GM23338 (cell line): Measurements from ENCODE around the gene CERK. TPM values are rescaled to one million over a fixed set of nuclear protein-coding genes. Genes with fewer than 3 reads are reported as not detected.

ENCODE experiments used
- ATAC-seq: fragments of 200-7000 bp; cut with Tn5 transposase; 3 replicates; pipeline ENCODE4 v1.9.1; 2020
- DNase-seq: peaks from one replicate; pipeline ENCODE4 v3.0.0-alpha.2; 2015; ENCODE audit warnings: low spot score
- H2AFZ ChIP-seq: fragments of 200-600 bp; sonication (generic); 2 replicates; pipeline ENCODE4 v1.8.0; 2016; ENCODE audit warnings: antibody characterized with exemption, mild to moderate bottlenecking, moderate library complexity
- H3F3A ChIP-seq: fragments of 200-600 bp; sonication (generic); replicated peaks from 2 replicates; pipeline ENCODE4 v1.8.0; 2017; ENCODE audit warnings: antibody characterized with exemption, mixed run types, low read depth
- H3K27ac ChIP-seq: fragments of 200-600 bp; sonication (generic); 2 replicates; pipeline ENCODE4 v1.6.1; 2016; ENCODE audit warnings: low read depth
- H3K27me3 ChIP-seq: fragments of 200-600 bp; sonication (generic); 2 replicates; pipeline ENCODE4 v1.8.0; 2016; ENCODE audit warnings: mild to moderate bottlenecking, mixed run types, moderate library complexity; ENCODE audit not compliant: insufficient read depth
- H3K36me3 ChIP-seq: fragments of 200-600 bp; sonication (generic); 2 replicates; pipeline ENCODE4 v1.8.0; 2016; ENCODE audit warnings: mild to moderate bottlenecking; ENCODE audit not compliant: insufficient read depth
- H3K4me1 ChIP-seq: fragments of 200-600 bp; sonication (generic); 2 replicates; pipeline ENCODE4 v1.8.0; 2016; ENCODE audit warnings: mild to moderate bottlenecking, moderate library complexity; ENCODE audit not compliant: insufficient read depth
- H3K4me2 ChIP-seq: fragments of 200-600 bp; sonication (generic); 2 replicates; pipeline ENCODE4 v1.7.1; 2017; ENCODE audit warnings: mixed run types
- H3K4me3 ChIP-seq: fragments of 200-600 bp; sonication (generic); 2 replicates; pipeline ENCODE4 v1.6.1; 2016; ENCODE audit warnings: mixed run types
- H3K79me2 ChIP-seq: fragments of 200-600 bp; sonication (generic); replicated peaks from 2 replicates; pipeline ENCODE4 v1.8.0; 2017; ENCODE audit warnings: mild to moderate bottlenecking; ENCODE audit not compliant: insufficient read depth
- H3K9me2 ChIP-seq: fragments of 200-600 bp; sonication (generic); 2 replicates; pipeline ENCODE4 v1.8.0; 2017; ENCODE audit not compliant: insufficient read depth
- H4K20me1 ChIP-seq: fragments of 200-600 bp; sonication (generic); replicated peaks from 2 replicates; pipeline ENCODE4 v1.8.0; 2017; ENCODE audit warnings: mild to moderate bottlenecking; ENCODE audit not compliant: insufficient read depth
- H3K27ac Mint-ChIP-seq: 2 replicates; pipeline ENCODE4 v1.8.0; 2020; ENCODE audit warnings: inconsistent platforms, mild to moderate bottlenecking, moderate library complexity, mixed read lengths
- H3K27me3 Mint-ChIP-seq: 3 replicates; pipeline ENCODE4 v1.8.0; 2022; ENCODE audit warnings: low read depth, mild to moderate bottlenecking, moderate library complexity, mixed read lengths, inconsistent platforms; ENCODE audit not compliant: insufficient read depth, poor library complexity
- H3K36me3 Mint-ChIP-seq: 3 replicates; pipeline ENCODE4 v1.8.0; 2021; ENCODE audit warnings: low read depth, mild to moderate bottlenecking, inconsistent platforms, moderate library complexity, mixed read lengths
- H3K4me1 Mint-ChIP-seq: 3 replicates; pipeline ENCODE4 v1.8.0; 2020; ENCODE audit warnings: mild to moderate bottlenecking, inconsistent platforms, mixed read lengths
- H3K4me3 Mint-ChIP-seq: 3 replicates; pipeline ENCODE4 v1.8.0; 2021; ENCODE audit warnings: moderate library complexity, mild to moderate bottlenecking, inconsistent platforms, mixed read lengths
- H3K9me3 Mint-ChIP-seq: 3 replicates; pipeline ENCODE4 v1.8.0; 2020; ENCODE audit warnings: moderate library complexity, mild to moderate bottlenecking, inconsistent platforms, mixed read lengths
- CREB1 ChIP-seq: fragments of 250-450 bp; sonication (Bioruptor Pico); IDR thresholded peaks from 2 replicates; pipeline ENCODE4 v1.5.0; 2020; ENCODE audit warnings: low read depth, mild to moderate bottlenecking, moderate library complexity
- EZH2 ChIP-seq: fragments of 200-600 bp; sonication (generic); IDR thresholded peaks from one replicate; pipeline ENCODE4 v1.8.0; 2017; ENCODE audit warnings: antibody characterized with exemption, mild to moderate bottlenecking, low read depth; ENCODE audit not compliant: unreplicated experiment
- EZH2phosphoT487 ChIP-seq: fragments of 200-600 bp; sonication (generic); IDR thresholded peaks from one replicate; pipeline ENCODE4 v1.8.1; 2018; ENCODE audit warnings: antibody characterized with exemption; ENCODE audit not compliant: unreplicated experiment
- JUNB ChIP-seq: IDR thresholded peaks from one replicate; pipeline ENCODE4 v1.6.1; 2016; ENCODE audit warnings: antibody characterized with exemption; ENCODE audit not compliant: unreplicated experiment
- NANOG ChIP-seq: IDR thresholded peaks from 2 replicates; pipeline ENCODE4 v1.6.1; 2016; ENCODE audit warnings: antibody characterized with exemption, borderline replicate concordance
- POLR2AphosphoS5 ChIP-seq: IDR thresholded peaks from 2 replicates; pipeline ENCODE4 v1.6.1; 2016; ENCODE audit warnings: antibody characterized with exemption, low read depth
- ZNF114 ChIP-seq: fragments of 250-450 bp; sonication (Bioruptor Pico); IDR thresholded peaks from 2 replicates; pipeline ENCODE4 v1.5.0; 2020; ENCODE audit warnings: mild to moderate bottlenecking, moderate library complexity
- ZNF331 ChIP-seq: fragments of 250-450 bp; sonication (Bioruptor Pico); IDR thresholded peaks from 2 replicates; pipeline ENCODE4 v1.5.0; 2020; ENCODE audit warnings: low read depth, mild to moderate bottlenecking, moderate library complexity
- polyA plus RNA-seq: library from polyadenylated mRNA; unstranded; fragments of >200 nt; fragmentation: Nextera tagmentation; extraction: Ambion mirVana; gene quantifications from 2 replicates; pipeline ENCODE4 v1.2.1, GENCODE V29; 2016
- total RNA-seq: library from RNA; depleted of rRNA; stranded (reverse); fragments of >200 nt; shearing (Covaris generic); gene quantifications from 2 replicates; pipeline ENCODE4 v1.2.3, GENCODE V29; 2014
- TF ChIP-seq, protein P1 (sequence below): IDR thresholded peaks from 2 replicates; pipeline ENCODE4 v1.6.1; 2016; ENCODE audit warnings: antibody characterized with exemption
- TF ChIP-seq, protein P2 (sequence below): IDR thresholded peaks from one replicate; pipeline ENCODE4 v1.6.1; 2018; ENCODE audit warnings: antibody characterized with exemption; ENCODE audit not compliant: unreplicated experiment
- TF ChIP-seq, protein P3 (sequence below): fragments of 250-450 bp; sonication (Bioruptor Pico); IDR thresholded peaks from 2 replicates; pipeline ENCODE4 v1.5.0; 2020; ENCODE audit warnings: mild to moderate bottlenecking, moderate library complexity
- TF ChIP-seq, protein P4 (sequence below), 2 experiments: fragments of 200-600 bp in 1 of 2; sonication (generic) in 1 of 2; conservative IDR thresholded peaks; 2 replicates each; pipeline versions ENCODE4 v1.5.1 to v1.6.1; 2016 to 2017; ENCODE audit warnings: antibody characterized with exemption in 2 of 2, low read depth in 2 of 2, mild to moderate bottlenecking in 2 of 2, moderate library complexity in 1 of 2

Gene CERK
- total and polyA plus RNA-seq, 2 experiments from 2014 or later: 12.7 to 62.9 TPM

DNA sequence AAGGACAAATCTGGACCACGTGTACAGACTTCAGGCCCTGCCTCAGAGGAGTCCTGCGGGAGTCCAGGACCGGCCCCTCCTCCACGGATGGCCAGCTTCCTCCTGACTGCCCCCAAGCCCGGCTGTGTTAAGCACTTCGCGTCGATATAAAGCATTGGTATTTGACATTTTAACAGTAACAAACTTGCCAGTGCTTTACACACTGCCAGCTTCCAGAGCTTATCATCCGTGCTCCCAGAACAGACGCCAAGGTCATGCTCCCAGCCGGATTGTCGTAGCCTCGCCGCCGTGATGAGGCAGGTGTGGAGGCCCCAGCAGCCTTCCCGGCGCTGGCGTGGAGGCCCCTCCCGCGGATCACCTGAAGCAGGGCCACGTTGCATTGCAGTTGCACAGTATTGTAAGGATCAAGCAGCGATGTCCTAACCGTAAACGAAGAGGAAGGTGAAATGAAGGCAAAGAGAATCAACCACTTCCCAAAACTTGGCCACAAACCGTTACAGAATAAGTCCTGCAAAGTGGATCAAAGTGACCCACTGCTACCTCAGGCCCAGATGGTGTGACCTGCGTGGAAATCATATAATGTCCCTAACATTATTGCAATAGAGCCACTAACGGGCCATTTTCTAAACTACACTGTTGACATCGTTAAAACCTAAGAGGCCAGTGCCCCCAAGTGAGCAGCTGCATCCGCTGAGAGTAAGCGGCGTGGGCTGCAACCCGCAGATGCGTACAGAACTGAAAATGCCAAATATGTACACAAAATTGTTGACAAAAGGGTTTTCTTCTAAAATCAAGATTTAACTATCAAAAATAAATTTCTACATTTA, 51.6 kb downstream of the CERK start:
- peaks cover 3% of the 10 kb centered on the region; the same call in 1 of the 2 replicates for H3F3A ChIP-seq
- no peak overlapping the region for H3K4me3 ChIP-seq
- no peaks in the 10 kb centered on the region for H3K9me2 ChIP-seq
- Mint-ChIP-seq H3K36me3 (peaks cover 24% of the 10 kb centered on the region), H3K9me3 (no peaks in the 10 kb centered on the region), H3K4me1 (peaks cover 11% of the 10 kb centered on the region), H3K4me3 (no peak overlapping the region), H3K27me3 (peaks cover 7% of the 10 kb centered on the region), H3K27ac (no peak overlapping the region)
- TF ChIP-seq, protein P1, sequence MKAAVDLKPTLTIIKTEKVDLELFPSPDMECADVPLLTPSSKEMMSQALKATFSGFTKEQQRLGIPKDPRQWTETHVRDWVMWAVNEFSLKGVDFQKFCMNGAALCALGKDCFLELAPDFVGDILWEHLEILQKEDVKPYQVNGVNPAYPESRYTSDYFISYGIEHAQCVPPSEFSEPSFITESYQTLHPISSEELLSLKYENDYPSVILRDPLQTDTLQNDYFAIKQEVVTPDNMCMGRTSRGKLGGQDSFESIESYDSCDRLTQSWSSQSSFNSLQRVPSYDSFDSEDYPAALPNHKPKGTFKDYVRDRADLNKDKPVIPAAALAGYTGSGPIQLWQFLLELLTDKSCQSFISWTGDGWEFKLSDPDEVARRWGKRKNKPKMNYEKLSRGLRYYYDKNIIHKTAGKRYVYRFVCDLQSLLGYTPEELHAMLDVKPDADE: no peak
- TF ChIP-seq POLR2AphosphoS5 (no peak), NANOG (no peak), JUNB (no peak), EZH2 (no peak), EZH2phosphoT487 (no peak), CREB1 (CRISPR knock-in tag) (no peak), ZNF114 (no peak), ZNF331 (CRISPR knock-in tag) (no peak)
- TF ChIP-seq, protein P2, sequence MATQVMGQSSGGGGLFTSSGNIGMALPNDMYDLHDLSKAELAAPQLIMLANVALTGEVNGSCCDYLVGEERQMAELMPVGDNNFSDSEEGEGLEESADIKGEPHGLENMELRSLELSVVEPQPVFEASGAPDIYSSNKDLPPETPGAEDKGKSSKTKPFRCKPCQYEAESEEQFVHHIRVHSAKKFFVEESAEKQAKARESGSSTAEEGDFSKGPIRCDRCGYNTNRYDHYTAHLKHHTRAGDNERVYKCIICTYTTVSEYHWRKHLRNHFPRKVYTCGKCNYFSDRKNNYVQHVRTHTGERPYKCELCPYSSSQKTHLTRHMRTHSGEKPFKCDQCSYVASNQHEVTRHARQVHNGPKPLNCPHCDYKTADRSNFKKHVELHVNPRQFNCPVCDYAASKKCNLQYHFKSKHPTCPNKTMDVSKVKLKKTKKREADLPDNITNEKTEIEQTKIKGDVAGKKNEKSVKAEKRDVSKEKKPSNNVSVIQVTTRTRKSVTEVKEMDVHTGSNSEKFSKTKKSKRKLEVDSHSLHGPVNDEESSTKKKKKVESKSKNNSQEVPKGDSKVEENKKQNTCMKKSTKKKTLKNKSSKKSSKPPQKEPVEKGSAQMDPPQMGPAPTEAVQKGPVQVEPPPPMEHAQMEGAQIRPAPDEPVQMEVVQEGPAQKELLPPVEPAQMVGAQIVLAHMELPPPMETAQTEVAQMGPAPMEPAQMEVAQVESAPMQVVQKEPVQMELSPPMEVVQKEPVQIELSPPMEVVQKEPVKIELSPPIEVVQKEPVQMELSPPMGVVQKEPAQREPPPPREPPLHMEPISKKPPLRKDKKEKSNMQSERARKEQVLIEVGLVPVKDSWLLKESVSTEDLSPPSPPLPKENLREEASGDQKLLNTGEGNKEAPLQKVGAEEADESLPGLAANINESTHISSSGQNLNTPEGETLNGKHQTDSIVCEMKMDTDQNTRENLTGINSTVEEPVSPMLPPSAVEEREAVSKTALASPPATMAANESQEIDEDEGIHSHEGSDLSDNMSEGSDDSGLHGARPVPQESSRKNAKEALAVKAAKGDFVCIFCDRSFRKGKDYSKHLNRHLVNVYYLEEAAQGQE: no peak
- TF ChIP-seq, protein P3, sequence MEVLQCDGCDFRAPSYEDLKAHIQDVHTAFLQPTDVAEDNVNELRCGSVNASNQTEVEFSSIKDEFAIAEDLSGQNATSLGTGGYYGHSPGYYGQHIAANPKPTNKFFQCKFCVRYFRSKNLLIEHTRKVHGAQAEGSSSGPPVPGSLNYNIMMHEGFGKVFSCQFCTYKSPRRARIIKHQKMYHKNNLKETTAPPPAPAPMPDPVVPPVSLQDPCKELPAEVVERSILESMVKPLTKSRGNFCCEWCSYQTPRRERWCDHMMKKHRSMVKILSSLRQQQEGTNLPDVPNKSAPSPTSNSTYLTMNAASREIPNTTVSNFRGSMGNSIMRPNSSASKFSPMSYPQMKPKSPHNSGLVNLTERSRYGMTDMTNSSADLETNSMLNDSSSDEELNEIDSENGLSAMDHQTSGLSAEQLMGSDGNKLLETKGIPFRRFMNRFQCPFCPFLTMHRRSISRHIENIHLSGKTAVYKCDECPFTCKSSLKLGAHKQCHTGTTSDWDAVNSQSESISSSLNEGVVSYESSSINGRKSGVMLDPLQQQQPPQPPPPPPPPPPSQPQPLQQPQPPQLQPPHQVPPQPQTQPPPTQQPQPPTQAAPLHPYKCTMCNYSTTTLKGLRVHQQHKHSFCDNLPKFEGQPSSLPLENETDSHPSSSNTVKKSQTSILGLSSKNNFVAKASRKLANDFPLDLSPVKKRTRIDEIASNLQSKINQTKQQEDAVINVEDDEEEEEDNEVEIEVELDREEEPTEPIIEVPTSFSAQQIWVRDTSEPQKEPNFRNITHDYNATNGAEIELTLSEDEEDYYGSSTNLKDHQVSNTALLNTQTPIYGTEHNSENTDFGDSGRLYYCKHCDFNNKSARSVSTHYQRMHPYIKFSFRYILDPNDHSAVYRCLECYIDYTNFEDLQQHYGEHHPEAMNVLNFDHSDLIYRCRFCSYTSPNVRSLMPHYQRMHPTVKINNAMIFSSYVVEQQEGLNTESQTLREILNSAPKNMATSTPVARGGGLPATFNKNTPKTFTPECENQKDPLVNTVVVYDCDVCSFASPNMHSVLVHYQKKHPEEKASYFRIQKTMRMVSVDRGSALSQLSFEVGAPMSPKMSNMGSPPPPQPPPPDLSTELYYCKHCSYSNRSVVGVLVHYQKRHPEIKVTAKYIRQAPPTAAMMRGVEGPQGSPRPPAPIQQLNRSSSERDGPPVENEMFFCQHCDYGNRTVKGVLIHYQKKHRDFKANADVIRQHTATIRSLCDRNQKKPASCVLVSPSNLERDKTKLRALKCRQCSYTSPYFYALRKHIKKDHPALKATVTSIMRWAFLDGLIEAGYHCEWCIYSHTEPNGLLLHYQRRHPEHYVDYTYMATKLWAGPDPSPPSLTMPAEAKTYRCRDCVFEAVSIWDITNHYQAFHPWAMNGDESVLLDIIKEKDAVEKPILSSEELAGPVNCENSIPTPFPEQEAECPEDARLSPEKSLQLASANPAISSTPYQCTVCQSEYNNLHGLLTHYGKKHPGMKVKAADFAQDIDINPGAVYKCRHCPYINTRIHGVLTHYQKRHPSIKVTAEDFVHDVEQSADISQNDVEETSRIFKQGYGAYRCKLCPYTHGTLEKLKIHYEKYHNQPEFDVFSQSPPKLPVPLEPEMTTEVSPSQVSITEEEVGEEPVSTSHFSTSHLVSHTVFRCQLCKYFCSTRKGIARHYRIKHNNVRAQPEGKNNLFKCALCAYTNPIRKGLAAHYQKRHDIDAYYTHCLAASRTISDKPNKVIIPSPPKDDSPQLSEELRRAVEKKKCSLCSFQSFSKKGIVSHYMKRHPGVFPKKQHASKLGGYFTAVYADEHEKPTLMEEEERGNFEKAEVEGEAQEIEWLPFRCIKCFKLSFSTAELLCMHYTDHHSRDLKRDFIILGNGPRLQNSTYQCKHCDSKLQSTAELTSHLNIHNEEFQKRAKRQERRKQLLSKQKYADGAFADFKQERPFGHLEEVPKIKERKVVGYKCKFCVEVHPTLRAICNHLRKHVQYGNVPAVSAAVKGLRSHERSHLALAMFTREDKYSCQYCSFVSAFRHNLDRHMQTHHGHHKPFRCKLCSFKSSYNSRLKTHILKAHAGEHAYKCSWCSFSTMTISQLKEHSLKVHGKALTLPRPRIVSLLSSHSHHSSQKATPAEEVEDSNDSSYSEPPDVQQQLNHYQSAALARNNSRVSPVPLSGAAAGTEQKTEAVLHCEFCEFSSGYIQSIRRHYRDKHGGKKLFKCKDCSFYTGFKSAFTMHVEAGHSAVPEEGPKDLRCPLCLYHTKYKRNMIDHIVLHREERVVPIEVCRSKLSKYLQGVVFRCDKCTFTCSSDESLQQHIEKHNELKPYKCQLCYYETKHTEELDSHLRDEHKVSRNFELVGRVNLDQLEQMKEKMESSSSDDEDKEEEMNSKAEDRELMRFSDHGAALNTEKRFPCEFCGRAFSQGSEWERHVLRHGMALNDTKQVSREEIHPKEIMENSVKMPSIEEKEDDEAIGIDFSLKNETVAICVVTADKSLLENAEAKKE (CRISPR knock-in tag): no peak
- TF ChIP-seq, protein P4, sequence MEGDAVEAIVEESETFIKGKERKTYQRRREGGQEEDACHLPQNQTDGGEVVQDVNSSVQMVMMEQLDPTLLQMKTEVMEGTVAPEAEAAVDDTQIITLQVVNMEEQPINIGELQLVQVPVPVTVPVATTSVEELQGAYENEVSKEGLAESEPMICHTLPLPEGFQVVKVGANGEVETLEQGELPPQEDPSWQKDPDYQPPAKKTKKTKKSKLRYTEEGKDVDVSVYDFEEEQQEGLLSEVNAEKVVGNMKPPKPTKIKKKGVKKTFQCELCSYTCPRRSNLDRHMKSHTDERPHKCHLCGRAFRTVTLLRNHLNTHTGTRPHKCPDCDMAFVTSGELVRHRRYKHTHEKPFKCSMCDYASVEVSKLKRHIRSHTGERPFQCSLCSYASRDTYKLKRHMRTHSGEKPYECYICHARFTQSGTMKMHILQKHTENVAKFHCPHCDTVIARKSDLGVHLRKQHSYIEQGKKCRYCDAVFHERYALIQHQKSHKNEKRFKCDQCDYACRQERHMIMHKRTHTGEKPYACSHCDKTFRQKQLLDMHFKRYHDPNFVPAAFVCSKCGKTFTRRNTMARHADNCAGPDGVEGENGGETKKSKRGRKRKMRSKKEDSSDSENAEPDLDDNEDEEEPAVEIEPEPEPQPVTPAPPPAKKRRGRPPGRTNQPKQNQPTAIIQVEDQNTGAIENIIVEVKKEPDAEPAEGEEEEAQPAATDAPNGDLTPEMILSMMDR (conservative IDR thresholded peaks at IDR 0.05; ENCODE audit: low read depth in 2 of 2): no peak
- no peaks in the 10 kb centered on the region; the same call in none of the 2 replicates for H4K20me1 ChIP-seq
- DNase-seq (no peak), ATAC-seq (no peak)
- no peaks in the 10 kb centered on the region for H3K79me2 ChIP-seq
- peaks cover 3% of the 10 kb centered on the region; the same call in 1 of the 2 replicates for H3K36me3 ChIP-seq
- no peak overlapping the region for H3K27ac ChIP-seq
- peaks cover 8% of the 10 kb centered on the region; the same call in 1 of the 2 replicates for H3K4me1 ChIP-seq
- no peak overlapping the region for H2AFZ ChIP-seq
- no peak overlapping the region for H3K4me2 ChIP-seq
- no peaks in the 10 kb centered on the region for H3K27me3 ChIP-seq
